Heart right ventricle (tissue), 16 donors: ENCODE results near the gene ZNF397. TPM values are rescaled to one million over a fixed set of nuclear protein-coding genes. Genes with fewer than 3 reads are reported as not detected.

Source experiments
- ATAC-seq, 8 donors: fragments of 200-7000 bp; cut with Tn5 transposase; one replicate each; pipeline ENCODE4 v1.9.1; 2020; ENCODE audit warnings: mild to moderate bottlenecking in 8 of 8, moderate library complexity in 8 of 8, moderate number of reproducible peaks in 1 of 8
- DNase-seq, 2 donors: peaks; one replicate each; pipeline ENCODE4 v3.0.0-alpha.2; 2020
- H3K27ac ChIP-seq, 10 donors: fragments of 200-600 bp; sonication (generic) in 2 of 10; one replicate each; pipeline versions ENCODE4 v1.5.0 to v1.8.0; 2020 to 2022; ENCODE audit warnings: mild to moderate bottlenecking in 3 of 10
- H3K27me3 ChIP-seq, 7 donors: fragments of 200-600 bp; one replicate each; pipeline ENCODE4 v1.8.0; 2021 to 2022; ENCODE audit warnings: mild to moderate bottlenecking in 2 of 7
- H3K36me3 ChIP-seq, 9 donors: fragments of 200-600 bp; sonication (generic) in 1 of 9; one replicate each; pipeline versions ENCODE4 v1.5.0 to v1.8.0; 2020 to 2022; ENCODE audit warnings: mild to moderate bottlenecking in 2 of 9
- H3K4me1 ChIP-seq, 9 donors: fragments of 200-600 bp; sonication (generic) in 1 of 9; one replicate each; pipeline versions ENCODE4 v1.5.0 to v1.8.0; 2020 to 2022; ENCODE audit warnings: mild to moderate bottlenecking in 4 of 9
- H3K4me3 ChIP-seq, 10 donors: fragments of 200-600 bp; sonication (generic) in 2 of 10; one replicate each; pipeline versions ENCODE4 v1.5.0 to v1.8.0; 2020 to 2022; ENCODE audit warnings: mild to moderate bottlenecking in 7 of 10, moderate library complexity in 2 of 10
- H3K9me3 ChIP-seq, 11 donors: fragments of 200-600 bp in 10 of 11; sonication (generic) in 2 of 11; one replicate each; pipeline versions ENCODE4 v1.5.0 to v1.8.0; 2013 to 2022; ENCODE audit warnings: mild to moderate bottlenecking in 2 of 11, control low read depth in 1 of 11, moderate library complexity in 1 of 11
- WGBS, 2 donors: extraction: QIAGEN DNeasy Blood & Tissue Kit; methylation state at CpG; one replicate each; pipeline ENCODE4 v1.1.7; 2013; ENCODE audit warnings: inconsistent platforms in 1 of 2; 5-methylcytosine and 5-hydroxymethylcytosine counted together
- intact Hi-C, 10 donors: fragments of 100-400 bp; cut with DNase I; formaldehyde crosslinking; loops; one replicate each; pipeline versions ENCODE4 v1.11.1 to v1.14.2; 2022
- polyA plus RNA-seq, 2 donors: library from polyadenylated mRNA; stranded (reverse); fragments of 200-250 nt; gene quantifications; one replicate each; pipeline ENCODE4 v1.2.3, GENCODE V29; 2013
- total RNA-seq, 10 donors: library from RNA; stranded (reverse); fragmentation: NEBNext Ultra II Directional in 3 of 10; extraction: Animal tissue kit (Norgen Biotek cat#: 25700) in 3 of 10; gene quantifications; one replicate each; pipeline versions ENCODE4 v1.2.1 to v1.2.4, GENCODE V29; 2021 to 2023
- TF ChIP-seq, protein P1 (sequence below), 9 donors: fragments of 200-600 bp; sonication (generic) in 2 of 9; IDR thresholded peaks; one replicate each; pipeline versions ENCODE4 v1.5.0 to v1.8.0; 2021 to 2022; ENCODE audit warnings: antibody characterized with exemption in 9 of 9, mild to moderate bottlenecking in 5 of 9, moderate library complexity in 1 of 9
- donor health status: Arrhythmogenic right ventricular cardiomyopathy.
- donor health status: ischemic (EF 13 %, LVEDD 7.1; RV severe dilation, severe dysfunction).
- donor health status: healthy with polysubstance abuse.
- donor health status: DM: no; HTN: yes; CAD: no.
- donor health status: DM: no; HTN: no; CAD: no.
- donor health status: ischemic (EF 25% LVEDD 6.9; RV normal size, moderate dysfunction).
- donor health status: ischemic (EF 25% LVEDD 5.7; RV mildly dilated, moderate dysfunction).
- donor health status: healthy.
- donor health status: DM: yes; HTN: yes; CAD: no.
- donor health status: Ischemic cardiomyopathy.
- donor health status: ischemic (EF 35%, LVEDD 5.7; RV mildly dilated, moderate dysfunction).
- donor health status: nonischemic (EF 11% LVEDD 7.7; RV severe dilation, severe dysfunction).
- donor health status: DM: yes; HTN: yes; CAD: no.
- donor health status: PGD.
- donor health status: ischemic (EF 29% LVEDD 5.4; RV normal size, mild dysfunction).
- donor health status: nonischemic (EF 23%, LVEDD 6.1; RV moderate dilation, normal function).

Gene ZNF397
- total and polyA plus RNA-seq, 12 donors: 7.6 to 18.6 (median 14.2) TPM

- Histone ChIP-seq H3K36me3 (peaks cover 0 to 97% (median 15%) of the 10 kb centered on the region in 9 donors), H3K4me3 (no peak overlapping the region), H3K4me1 (no peaks in the 10 kb centered on the region), H3K27ac (no peak overlapping the region), H3K9me3 (peaks cover 0 to 46% (median 8%) of the 10 kb centered on the region in 11 donors), H3K27me3 (no peaks in the 10 kb centered on the region)
- DNase-seq (no peak), ATAC-seq (no peak)
- intact Hi-C loops: no loop called here
- 88 to 93% methylated on average over 4 of the region's 4 CpGs for WGBS, 2 donors
- TF ChIP-seq, protein P1, sequence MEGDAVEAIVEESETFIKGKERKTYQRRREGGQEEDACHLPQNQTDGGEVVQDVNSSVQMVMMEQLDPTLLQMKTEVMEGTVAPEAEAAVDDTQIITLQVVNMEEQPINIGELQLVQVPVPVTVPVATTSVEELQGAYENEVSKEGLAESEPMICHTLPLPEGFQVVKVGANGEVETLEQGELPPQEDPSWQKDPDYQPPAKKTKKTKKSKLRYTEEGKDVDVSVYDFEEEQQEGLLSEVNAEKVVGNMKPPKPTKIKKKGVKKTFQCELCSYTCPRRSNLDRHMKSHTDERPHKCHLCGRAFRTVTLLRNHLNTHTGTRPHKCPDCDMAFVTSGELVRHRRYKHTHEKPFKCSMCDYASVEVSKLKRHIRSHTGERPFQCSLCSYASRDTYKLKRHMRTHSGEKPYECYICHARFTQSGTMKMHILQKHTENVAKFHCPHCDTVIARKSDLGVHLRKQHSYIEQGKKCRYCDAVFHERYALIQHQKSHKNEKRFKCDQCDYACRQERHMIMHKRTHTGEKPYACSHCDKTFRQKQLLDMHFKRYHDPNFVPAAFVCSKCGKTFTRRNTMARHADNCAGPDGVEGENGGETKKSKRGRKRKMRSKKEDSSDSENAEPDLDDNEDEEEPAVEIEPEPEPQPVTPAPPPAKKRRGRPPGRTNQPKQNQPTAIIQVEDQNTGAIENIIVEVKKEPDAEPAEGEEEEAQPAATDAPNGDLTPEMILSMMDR (IDR thresholded peaks at IDR 0.05): no peak
These were observed 12.9 kb downstream of the ZNF397 start for GRCh38 chr18:35253655-35254287.

GRCh38 chr18:35256947-35257346 lies 16.1 kb downstream of the ZNF397 start:
- intact Hi-C loops: no loop called here
- no peak for ATAC-seq

GRCh38 chr18:35264409-35264808 lies 23.6 kb downstream of the ZNF397 start:
- TF ChIP-seq, protein P1 (IDR thresholded peaks at IDR 0.05): no peak
- DNase-seq (no peak), ATAC-seq (no peak)
- Histone ChIP-seq H3K4me1 (peaks cover 0 to 12% (median 5%) of the 10 kb centered on the region in 9 donors), H3K27me3 (no peaks in the 10 kb centered on the region), H3K4me3 (no peak overlapping the region), H3K9me3 (peaks cover 0 to 13% (median 0%) of the 10 kb centered on the region in 11 donors), H3K36me3 (peaks cover 0 to 49% (median 21%) of the 10 kb centered on the region in 9 donors), H3K27ac (no peak overlapping the region)
- intact Hi-C loops: no loop called here
- WGBS, 2 donors: 90 to 95% methylated on average over 2 of the region's 2 CpGs

More at GRCh38 chr18:35256947-35257346, 16.1 kb downstream of the ZNF397 start:
- Histone ChIP-seq H3K27ac (no peak overlapping the region), H3K4me3 (no peak overlapping the region), H3K36me3 (peaks cover 0 to 93% (median 19%) of the 10 kb centered on the region in 9 donors), H3K9me3 (peaks cover 0 to 39% (median 8%) of the 10 kb centered on the region in 11 donors), H3K27me3 (no peaks in the 10 kb centered on the region), H3K4me1 (no peaks in the 10 kb centered on the region)
- 96 to 100% methylated on average over 3 of the region's 3 CpGs for WGBS, 2 donors
- no peak for DNase-seq
- TF ChIP-seq, protein P1 (IDR thresholded peaks at IDR 0.05): no peak

DNA sequence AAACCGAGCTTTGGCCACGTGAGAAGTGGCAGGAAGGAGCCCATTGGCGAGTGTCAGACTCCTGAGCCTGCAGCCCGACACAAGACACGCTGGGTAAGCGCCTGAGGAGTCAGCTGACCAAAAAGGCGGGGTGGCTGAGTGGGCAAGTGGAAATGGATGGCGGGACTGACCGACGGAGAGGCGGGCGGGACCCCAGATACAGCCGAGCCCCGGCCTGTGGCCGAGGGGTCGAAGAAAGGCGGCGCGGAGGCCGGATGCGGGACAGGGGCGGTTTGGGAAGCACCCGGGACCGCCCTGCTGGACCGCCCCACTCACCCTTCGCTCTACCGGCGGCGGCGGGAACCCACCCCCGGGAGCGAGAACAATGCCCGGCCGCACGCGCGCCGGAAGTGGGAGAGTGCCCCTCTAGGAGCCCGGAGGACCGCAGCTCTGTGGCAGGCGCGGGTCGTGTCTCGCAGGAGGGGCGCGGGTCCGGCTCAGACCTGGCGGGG lies 26.4 kb downstream of the ZNF397 start:
- H3K36me3 ChIP-seq: peaks cover 0 to 22% (median 8%) of the 10 kb centered on the region in 9 donors

More for the DNA sequence above, 26.4 kb downstream of the ZNF397 start:
- peak; percentile 85 for DNase-seq
- Histone ChIP-seq H3K27me3 (no peaks in the 10 kb centered on the region), H3K27ac (peak overlapping the region; percentile 21 to 93 (median 87)), H3K4me1 (peaks cover 0 to 12% (median 5%) of the 10 kb centered on the region in 9 donors), H3K9me3 (peaks cover 0 to 17% (median 0%) of the 10 kb centered on the region in 11 donors), H3K4me3 (peak overlapping the region; percentile 38 to 88 (median 73))
- intact Hi-C loops: loop anchor here in 3 of 10 donors (1.0 to 2.0 kb wide), 5 partner anchors 22 to 78 kb away; partner anchors contain the start of genes ZNF24 (in 2 of the 3) and ZNF397 (in 2 of the 3)
- peak; percentile 95 to 98 (median 98) for ATAC-seq
- WGBS, 2 donors: 0 to 2% methylated on average over 46 to 48 of the region's 48 CpGs
- TF ChIP-seq, protein P1 (IDR thresholded peaks at IDR 0.05): peak in 3 of 9 donors; percentile 6 to 31 (median 15)
